ENCODE data around the gene CYP19A1. TPM values are rescaled to one million over a fixed set of nuclear protein-coding genes. Genes with fewer than 3 reads are reported as not detected.

CYP19A1 gene
- total and polyA plus RNA-seq, 9 of the 15 experiments (the other 6 are each of a cell fraction or from before 2014, with no cell fraction given), result 0.16 to 0.63 (median 0.47) TPM; not detected in 3

DNA sequence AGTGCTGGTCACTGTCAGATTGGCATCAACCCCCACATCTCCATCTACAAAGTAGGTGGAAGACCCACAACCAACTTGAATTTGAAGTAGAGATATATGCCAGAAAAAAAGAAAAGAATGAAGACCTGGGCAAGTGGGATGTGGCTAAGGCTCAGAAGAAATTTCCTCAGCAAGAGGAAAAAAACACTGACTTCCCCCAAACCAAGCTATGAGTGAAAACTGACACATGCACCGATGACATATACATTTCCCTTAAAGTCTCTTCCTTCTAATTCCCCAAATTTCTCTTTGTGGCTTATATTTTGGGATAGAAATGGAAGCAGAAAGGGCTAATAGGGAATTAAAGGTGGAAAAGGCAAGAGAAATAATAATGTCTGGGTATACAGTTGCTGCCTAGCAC lies 59.0 kb downstream of the CYP19A1 start:
- TF ChIP-seq SIRT6 (IDR thresholded peaks at IDR 0.05; ENCODE audit: low read depth, low read length) (no peak), FIP1L1 (IDR thresholded peaks at IDR 0.05; ENCODE audit: low read depth, low read length, poor library complexity, severe bottlenecking) (no peak), LARP7 (IDR thresholded peaks at IDR 0.05) (no peak), SAFB (IDR thresholded peaks at IDR 0.05; ENCODE audit: borderline replicate concordance, low read depth, low read length) (no peak), ZBTB8A (IDR thresholded peaks at IDR 0.05; ENCODE audit: partially characterized antibody) (no peak), FOXK1 (CRISPR knock-in tag; IDR thresholded peaks at IDR 0.05; ENCODE audit: borderline replicate concordance) (no peak), ILK (tag; IDR thresholded peaks at IDR 0.05; ENCODE audit: borderline replicate concordance, low read depth) (no peak), NR2F6 (CRISPR knock-in tag; IDR thresholded peaks at IDR 0.05) (no peak), SREBF1 (IDR thresholded peaks at IDR 0.05; ENCODE audit: borderline replicate concordance, low read depth, low read length) (no peak), ZNF512 (tag; IDR thresholded peaks at IDR 0.05) (no peak), ZKSCAN3 (CRISPR knock-in tag; IDR thresholded peaks at IDR 0.05) (no peak), GABPA (tag; conservative IDR thresholded peaks at IDR 0.05; ENCODE audit: low read depth) (no peak), POLR2B (IDR thresholded peaks at IDR 0.05; ENCODE audit: low read depth, partially characterized antibody) (no peak), ZFP1 (CRISPR knock-in tag; IDR thresholded peaks at IDR 0.05) (no peak)
- Histone ChIP-seq H3K79me2 (ENCODE audit: control insufficient read depth, insufficient read depth, low read length) (no peaks in the 10 kb centered on the region), H3K4me3 (no peak overlapping the region), H4K20me1 (replicated peaks; ENCODE audit: control insufficient read depth, insufficient read depth, low read length) (0 out of 2 replicates have a peak, but pooled peaks cover 4% of the 10 kb centered on the region), H3K9me3 (replicated peaks; ENCODE audit: control insufficient read depth, insufficient read depth, low read depth, low read length) (no peaks in the 10 kb centered on the region), H3K9ac (ENCODE audit: insufficient read depth in 1 of 2, low read depth in 2 of 2, low read length in 2 of 2) (no peak overlapping the region), H3K27me3 (ENCODE audit: control insufficient read depth in 2 of 2, insufficient read depth in 2 of 2, low read length in 2 of 2) (peaks cover 17 to 36% of the 10 kb centered on the region in 2 experiments; a peak in 4 of 5 replicates), H3K4me1 (replicated peaks in 1 of 2; ENCODE audit: control insufficient read depth in 2 of 2, insufficient read depth in 2 of 2, low read length in 2 of 2) (no peaks in the 10 kb centered on the region), H3K9me1 (ENCODE audit: control insufficient read depth, insufficient read depth, low read length) (no peaks in the 10 kb centered on the region), H3K4me2 (ENCODE audit: insufficient read depth, low read length) (no peak overlapping the region), H2AFZ (ENCODE audit: low read depth, low read length) (no peak overlapping the region), H3K36me3 (ENCODE audit: control insufficient read depth, insufficient read depth, low read length) (no peaks in the 10 kb centered on the region), H3K27ac (ENCODE audit: extremely low read depth, low read depth, low read length) (no peak overlapping the region)
- CTCF ChIA-PET (ENCODE audit: low intra/inter-chr PET ratio), result no interaction called here
- DNase-seq (ENCODE audit: extremely low read depth in 1 of 4, low spot score in 3 of 4), result no peak
- no peak for ATAC-seq
- in situ Hi-C loops (cut with MboI), result no loop called here
- POLR2A ChIA-PET, result no interaction called here
- intact Hi-C loops (cut with micrococcal nuclease), result loop anchor here (5.0 kb wide), 1 partner anchor 47 kb away; no protein-coding TSS in a partner anchor
- no peak for FAIRE-seq
- WGBS (ENCODE audit: insufficient coverage, low coverage, missing lambda C conversion rate), result 0% methylated on average over 1 of the region's 1 CpG
- no TSS peak for BruUV-seq (replicated peaks)

All from K562 (cell line).